Endothelial cell of umbilical vein (primary cell): ENCODE data around the gene PDIA5. TPM values are rescaled to one million over a fixed set of nuclear protein-coding genes. Genes with fewer than 3 reads are reported as not detected.

Experiments used
- BruUV-seq: library from RNA; stranded (reverse); fragments of 400-500 nt; replicated peaks from 2 replicates; lab custom pipeline; 2021; lab: Mats Ljungman, UMichigan
- CTCF ChIA-PET: fragments of 300-600, 350-600 bp; sonication (Branson Sonifier 250); formaldehyde crosslinking; loops from one replicate; lab custom pipeline; 2021; ENCODE audit warnings: antibody characterized with exemption, inconsistent platforms; lab: Charles Lee
- POLR2A ChIA-PET: fragments of 300-600, 350-600 bp; sonication (Branson Sonifier 250); formaldehyde crosslinking; loops from one replicate; lab custom pipeline; 2021; ENCODE audit warnings: antibody characterized with exemption, inconsistent platforms; lab: Charles Lee
- DNase-seq: peaks from one replicate; pipeline ENCODE4 v3.0.0-alpha.2; 2011; ENCODE audit warnings: low read depth, low spot score
- FAIRE-seq: peaks from 2 replicates; lab custom pipeline; 2011; peaks lifted over from hg19 to GRCh38; lab: Jason Lieb, UNC
- H2AFZ ChIP-seq: 2 replicates; pipeline ENCODE4 v1.6.0; 2012; ENCODE audit warnings: low read depth, low read length, control low read depth, inconsistent platforms
- H3K27ac ChIP-seq: 2 replicates; pipeline ENCODE4 v1.5.1; 2011; ENCODE audit warnings: low read depth, mild to moderate bottlenecking, control low read depth, low read length, moderate library complexity; ENCODE audit not compliant: insufficient read depth
- H3K27me3 ChIP-seq, 2 experiments: 2 replicates each; pipeline versions ENCODE4 v1.6.0 to v1.6.1; 2011; ENCODE audit warnings: low read length in 2 of 2, mixed read lengths in 1 of 2; ENCODE audit not compliant: control insufficient read depth in 2 of 2, insufficient read depth in 2 of 2
- H3K36me3 ChIP-seq, 2 experiments: 2 replicates in 1 of 2; 3 replicates in 1 of 2; pipeline ENCODE4 v1.5.1; 2011; ENCODE audit warnings: low read length in 2 of 2, mild to moderate bottlenecking in 1 of 2, moderate library complexity in 1 of 2; ENCODE audit not compliant: control insufficient read depth in 2 of 2, insufficient read depth in 2 of 2; ENCODE audit errors: extremely low read depth in 1 of 2
- H3K4me1 ChIP-seq: 3 replicates; pipeline ENCODE4 v1.5.1; 2011; ENCODE audit warnings: mild to moderate bottlenecking, low read length; ENCODE audit not compliant: control insufficient read depth, insufficient read depth; ENCODE audit errors: extremely low read depth
- H3K4me2 ChIP-seq: 2 replicates; pipeline ENCODE4 v1.6.1; 2011; ENCODE audit warnings: low read length, control low read depth, mixed read lengths; ENCODE audit not compliant: insufficient read depth
- H3K4me3 ChIP-seq, 3 experiments: fragments of 200-600 bp in 1 of 3; sonication (generic), shearing (Covaris generic) in 1 of 3; replicated peaks in 1 of 3; 2 replicates each; pipeline ENCODE4 v1.5.1; 2011 to 2016; ENCODE audit warnings: control low read depth in 3 of 3, low read length in 3 of 3, mild to moderate bottlenecking in 2 of 3, inconsistent platforms in 1 of 3, low read depth in 1 of 3, moderate library complexity in 1 of 3; ENCODE audit not compliant: insufficient read depth in 1 of 3
- H3K79me2 ChIP-seq: 2 replicates; pipeline ENCODE4 v1.6.0; 2012; ENCODE audit warnings: low read length, inconsistent platforms; ENCODE audit not compliant: control insufficient read depth, insufficient read depth
- H3K9ac ChIP-seq: replicated peaks from 2 replicates; pipeline ENCODE3; 2011; ENCODE audit warnings: low read length, control low read depth; ENCODE audit not compliant: insufficient read depth; ENCODE audit errors: extremely low read depth
- H3K9me1 ChIP-seq: replicated peaks from 3 replicates; pipeline ENCODE4 v1.6.0; 2011; ENCODE audit warnings: mild to moderate bottlenecking, low read length; ENCODE audit not compliant: control insufficient read depth, insufficient read depth; ENCODE audit errors: extremely low read depth
- H3K9me3 ChIP-seq: replicated peaks from 2 replicates; pipeline ENCODE4 v1.5.1; 2012; ENCODE audit warnings: low read length, inconsistent platforms; ENCODE audit not compliant: control insufficient read depth, insufficient read depth
- H4K20me1 ChIP-seq: replicated peaks from 2 replicates; pipeline ENCODE3; 2011; ENCODE audit warnings: mild to moderate bottlenecking, low read length; ENCODE audit not compliant: control insufficient read depth, insufficient read depth; ENCODE audit errors: extremely low read depth
- FOS ChIP-seq: IDR thresholded peaks from 2 replicates; pipeline ENCODE4 v1.6.1; 2011; ENCODE audit warnings: mild to moderate bottlenecking, low read length, moderate library complexity, borderline replicate concordance; ENCODE audit not compliant: insufficient read depth
- GATA2 ChIP-seq: IDR thresholded peaks from 2 replicates; pipeline ENCODE4 v1.7.0; 2011; ENCODE audit warnings: low read depth, mild to moderate bottlenecking, moderate library complexity, mixed read lengths, low read length; ENCODE audit not compliant: insufficient read length, insufficient read depth
- JUN ChIP-seq: IDR thresholded peaks from 2 replicates; pipeline ENCODE4 v1.6.1; 2011; ENCODE audit warnings: borderline replicate concordance, low read depth; ENCODE audit not compliant: insufficient read length, insufficient read depth
- MYC ChIP-seq: IDR thresholded peaks from one replicate; pipeline ENCODE4 v1.6.1; 2011; ENCODE audit warnings: mild to moderate bottlenecking, low read depth, low read length
- dilution Hi-C: fragments of 300-500 bp; cut with MboI; formaldehyde crosslinking; loops from one replicate; pipeline ENCODE4 v1.15.0; 2019; ENCODE audit warnings: low sequenced_read_pairs; ENCODE audit not compliant: extremely low pct_ligation_motif_present
- intact Hi-C: fragments of 100-400 bp; cut with micrococcal nuclease; formaldehyde crosslinking; loops from one replicate; pipeline ENCODE4 v1.10.0; 2022
- polyA plus RNA-seq, 4 experiments: library from polyadenylated mRNA; depleted of rRNA in 3 of 4; stranded (reverse) in 3 of 4; unstranded in 1 of 4; fragments of >200 nt; gene quantifications; 2 replicates each; pipeline versions ENCODE4 v1.2.1 to v1.2.3, GENCODE V29; 2011 to 2012; ENCODE audit warnings: missing spikeins in 1 of 4
- total RNA-seq: library from RNA; stranded (reverse); gene quantifications from 2 replicates; pipeline ENCODE4 v1.2.3, GENCODE V29; 2021

PDIA5 gene
- total and polyA plus RNA-seq, 2 donors (not counting 3 experiments of a cell fraction or from before 2014, with no cell fraction given): 55.7 to 85.6 TPM

DNA sequence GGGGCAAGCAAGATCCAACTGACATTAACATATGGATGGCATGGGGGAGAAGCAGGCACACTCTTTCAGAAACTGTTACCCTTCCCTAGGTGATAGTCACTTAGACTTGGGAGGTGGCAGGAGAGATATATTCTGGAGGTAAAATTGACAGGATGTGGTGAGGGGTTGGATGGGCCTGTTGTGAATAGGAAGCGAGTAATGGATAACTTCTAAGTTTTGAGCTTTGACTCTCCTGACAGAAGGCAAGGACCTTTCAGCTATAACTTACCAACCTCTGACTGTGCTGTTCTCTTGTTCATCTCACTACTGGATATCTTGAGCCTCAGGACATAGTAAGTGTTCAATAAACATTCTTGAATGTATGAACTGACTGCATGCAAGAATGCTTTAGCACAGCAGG, 1.9 kb upstream of the PDIA5 start:
- Histone ChIP-seq H3K9me1 (no peaks in the 10 kb centered on the region), H3K79me2 (peaks cover 29% of the 10 kb centered on the region), H2AFZ (no peak overlapping the region), H3K36me3 (no peaks in the 10 kb centered on the region), H3K9me3 (no peaks in the 10 kb centered on the region), H3K4me1 (peaks cover 19% of the 10 kb centered on the region), H4K20me1 (no peaks in the 10 kb centered on the region), H3K27ac (no peak overlapping the region), H3K9ac (no peak overlapping the region), H3K4me2 (no peak overlapping the region), H3K27me3 (peaks cover 2 to 6% of the 10 kb centered on the region in 2 experiments), H3K4me3 (no peak overlapping the region)
- peak; percentile 31 for TF ChIP-seq FOS
- TF ChIP-seq MYC: no peak
- DNase-seq (no peak), FAIRE-seq (no peak)
- intact Hi-C loops: loop anchor here (5.0 kb wide), 1 partner anchor 137 kb away; the partner anchor contains the start of gene SEC22A
- CTCF ChIA-PET: interaction anchor here (1.6 kb wide), 1 partner anchor 12 kb away, joined by 4 read pairs; no protein-coding TSS in a partner anchor
- POLR2A ChIA-PET: no interaction called here
- dilution Hi-C loops: no loop called here
- BruUV-seq: no TSS peak

DNA sequence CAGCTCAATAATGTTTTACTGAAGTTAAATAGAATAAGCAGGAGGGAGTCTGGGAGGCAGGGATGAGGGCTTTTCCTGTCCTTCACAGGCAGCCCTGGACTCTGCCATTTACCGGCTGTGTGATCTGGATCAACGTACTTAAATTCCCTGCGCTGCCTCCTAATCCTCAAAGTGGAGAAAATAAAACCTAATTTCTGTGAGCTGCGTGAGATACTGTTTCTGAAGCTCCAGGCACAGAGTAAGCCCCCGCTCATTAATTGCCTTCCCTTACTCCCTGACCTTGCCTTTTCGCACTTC, 278 bp upstream of the PDIA5 start:
- CTCF ChIA-PET: interaction anchor here (0.8 to 2.7 kb wide), 8 partner anchors 10 to 113 kb away, joined by 3 to 20 read pairs (median 7); partner anchors contain the start of gene SEMA5B
- peaks cover 44% of the 10 kb centered on the region for H3K79me2 ChIP-seq
- no peak overlapping the region for H3K9ac ChIP-seq

More for the DNA sequence above, 278 bp upstream of the PDIA5 start:
- BruUV-seq: no TSS peak
- H3K4me2 ChIP-seq: peak overlapping the region; percentile 43
- H4K20me1 ChIP-seq: no peaks in the 10 kb centered on the region
- FAIRE-seq (no peak), DNase-seq (no peak)
- peak overlapping the region; percentile 65 for H2AFZ ChIP-seq
- H3K27me3 ChIP-seq: peaks cover 2 to 3% of the 10 kb centered on the region in 2 experiments
- no peak overlapping the region for H3K27ac ChIP-seq
- H3K4me1 ChIP-seq: peaks cover 19% of the 10 kb centered on the region
- TF ChIP-seq JUN: no peak
- no peak for TF ChIP-seq GATA2
- POLR2A ChIA-PET: interaction anchor here (1.0 to 1.8 kb wide), 3 partner anchors 13 to 24 kb away, joined by 3 to 10 read pairs (median 5); no protein-coding TSS in a partner anchor
- intact Hi-C loops: loop anchor here (2.0 to 5.0 kb wide), 2 partner anchors 16 to 136 kb away; partner anchors contain the start of gene SEC22A
- no peaks in the 10 kb centered on the region for H3K9me3 ChIP-seq
- peak overlapping the region in 1 of 3 experiments; percentile 92 for H3K4me3 ChIP-seq
- no peaks in the 10 kb centered on the region for H3K9me1 ChIP-seq
- H3K36me3 ChIP-seq: no peaks in the 10 kb centered on the region
- dilution Hi-C loops: no loop called here
